Limb (tissue), 2 donors: ENCODE data around the gene MINAR2.

ENCODE experiments used
- DNase-seq, 2 donors: peaks; one replicate each; pipeline ENCODE4 v3.0.0-alpha.2; 2016; ENCODE audit errors: extremely low spot score in 2 of 2

The MINAR2 gene, protein sequence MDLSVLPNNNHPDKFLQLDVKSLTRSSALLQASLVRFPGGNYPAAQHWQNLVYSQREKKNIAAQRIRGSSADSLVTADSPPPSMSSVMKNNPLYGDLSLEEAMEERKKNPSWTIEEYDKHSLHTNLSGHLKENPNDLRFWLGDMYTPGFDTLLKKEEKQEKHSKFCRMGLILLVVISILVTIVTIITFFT

DNA sequence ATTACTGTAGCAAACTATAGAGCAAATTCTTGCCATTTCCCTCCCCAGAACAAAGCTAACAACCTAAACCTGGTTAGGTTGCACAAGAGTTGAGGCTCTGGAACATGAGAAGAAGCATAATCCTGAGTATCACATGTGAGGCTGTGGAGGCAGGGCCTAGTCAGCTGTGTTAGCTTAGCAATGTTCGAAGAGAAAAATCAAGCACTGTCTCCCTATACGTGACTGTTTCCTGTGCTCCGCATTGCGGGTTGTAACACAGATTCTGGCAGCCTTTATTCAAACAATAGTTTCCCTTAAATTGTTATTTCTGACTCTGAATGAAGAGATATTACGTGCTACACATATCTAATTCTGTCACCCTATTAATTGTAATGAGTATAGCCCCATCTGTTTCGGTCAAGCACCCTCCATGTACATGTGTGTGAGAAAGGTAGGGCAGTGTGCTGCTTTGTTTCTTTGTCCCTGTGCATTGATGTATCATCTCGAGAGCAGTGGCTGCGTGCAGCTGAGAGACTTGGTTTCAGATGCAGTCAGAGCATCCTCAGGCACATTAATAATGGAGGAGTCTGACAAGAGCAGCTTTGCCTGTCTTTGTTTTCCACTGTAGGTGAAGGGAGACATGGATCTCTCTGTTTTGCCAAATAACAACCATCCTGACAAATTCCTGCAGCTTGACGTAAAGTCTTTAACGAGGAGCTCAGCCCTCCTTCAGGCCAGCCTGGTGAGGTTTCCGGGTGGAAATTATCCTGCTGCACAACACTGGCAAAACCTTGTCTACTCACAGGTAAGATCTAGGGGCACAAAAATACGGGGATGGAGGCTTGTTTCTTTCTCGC lies at the start of gene MINAR2:
MINAR2 (plus strand) TSS at position 523 of the 836 bp plus-strand sequence; CDS start at position 620, 97 bp downstream.
- DNase-seq: no peak

DNA sequence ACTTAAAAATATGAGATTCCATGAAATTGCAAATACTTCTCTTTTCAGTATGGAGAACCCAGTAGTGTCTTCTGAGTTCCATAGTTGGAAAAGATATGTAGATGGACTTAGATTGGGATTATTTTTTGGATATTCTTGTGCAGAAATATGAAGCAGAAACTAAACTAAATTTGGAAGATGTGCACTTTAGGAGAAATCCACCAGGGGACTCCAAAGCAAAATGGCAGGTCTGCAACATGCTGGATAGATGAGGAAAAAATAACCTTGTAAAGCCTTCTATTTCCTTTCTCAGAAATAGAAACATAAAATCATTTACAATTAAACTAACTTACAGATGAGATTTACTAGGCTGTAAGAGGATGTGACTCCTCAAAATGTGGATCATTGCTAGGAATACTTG lies 49.2 kb upstream of the MINAR2 start:
- no peak for DNase-seq

DNA sequence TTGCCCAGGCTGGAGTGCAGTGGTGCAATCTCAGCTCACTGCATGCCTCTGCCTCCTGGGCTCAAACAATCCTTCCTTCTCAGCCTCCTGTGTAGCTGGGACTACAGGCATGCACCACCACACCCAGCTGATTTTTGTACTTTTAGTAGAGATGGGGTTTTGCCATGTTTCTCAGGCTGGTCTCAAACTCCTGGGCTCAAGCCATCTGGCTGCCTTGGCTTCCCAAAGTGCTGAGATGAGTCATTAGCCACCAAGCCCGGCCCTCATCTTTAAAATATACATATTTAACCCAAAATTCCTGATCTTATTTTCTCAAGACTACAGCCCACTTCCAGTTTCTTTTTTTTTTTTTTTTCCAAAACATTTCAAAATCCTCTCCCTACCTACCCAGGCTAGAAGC lies 31.7 kb upstream of the MINAR2 start:
- no peak for DNase-seq

DNA sequence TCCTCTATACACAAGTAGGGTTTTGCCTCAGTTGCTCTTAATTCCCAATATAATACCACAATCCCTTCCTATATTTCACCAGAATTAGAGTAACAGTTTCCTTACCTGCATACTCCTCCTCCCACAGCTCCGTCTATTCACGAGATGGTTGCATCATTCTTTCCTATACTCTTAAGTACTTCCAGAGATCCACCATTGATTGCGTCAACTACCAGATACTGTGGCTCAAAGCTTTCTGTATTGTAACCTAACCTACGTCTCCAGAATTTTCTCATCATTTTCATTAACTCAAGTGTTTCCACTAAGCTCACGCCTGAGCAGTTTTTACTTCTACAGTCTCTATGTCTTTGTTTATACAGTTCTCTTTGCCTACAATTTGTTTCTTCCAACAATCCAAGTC lies 31.2 kb upstream of the MINAR2 start:
- no peak for DNase-seq

DNA sequence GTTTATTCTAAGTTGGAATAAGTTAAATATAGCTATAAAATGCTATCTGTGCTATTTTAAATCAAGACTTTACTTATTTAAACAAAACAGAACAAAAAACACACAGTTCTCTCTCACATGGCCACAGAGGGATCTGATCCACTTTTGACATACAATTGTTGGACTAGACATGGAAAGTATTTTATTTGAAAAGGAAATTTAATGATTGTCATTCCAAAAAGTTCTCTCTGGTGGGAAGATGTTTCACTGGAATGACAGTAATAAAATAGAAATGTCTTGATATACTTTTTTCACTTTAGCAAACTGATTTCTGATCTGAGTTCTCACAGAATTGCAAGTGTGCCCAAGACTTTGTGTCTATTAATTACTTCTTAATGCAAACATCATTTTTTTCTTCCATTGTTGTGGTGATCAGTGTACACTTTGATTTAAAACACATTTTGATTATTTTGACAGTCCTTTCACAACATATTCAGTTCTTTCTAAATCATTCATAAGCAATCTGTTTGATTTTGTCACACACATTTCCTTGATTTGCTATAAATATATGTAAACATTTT lies 30.1 kb upstream of the MINAR2 start:
- DNase-seq: peak in 1 of 2 donors; percentile 30

DNA sequence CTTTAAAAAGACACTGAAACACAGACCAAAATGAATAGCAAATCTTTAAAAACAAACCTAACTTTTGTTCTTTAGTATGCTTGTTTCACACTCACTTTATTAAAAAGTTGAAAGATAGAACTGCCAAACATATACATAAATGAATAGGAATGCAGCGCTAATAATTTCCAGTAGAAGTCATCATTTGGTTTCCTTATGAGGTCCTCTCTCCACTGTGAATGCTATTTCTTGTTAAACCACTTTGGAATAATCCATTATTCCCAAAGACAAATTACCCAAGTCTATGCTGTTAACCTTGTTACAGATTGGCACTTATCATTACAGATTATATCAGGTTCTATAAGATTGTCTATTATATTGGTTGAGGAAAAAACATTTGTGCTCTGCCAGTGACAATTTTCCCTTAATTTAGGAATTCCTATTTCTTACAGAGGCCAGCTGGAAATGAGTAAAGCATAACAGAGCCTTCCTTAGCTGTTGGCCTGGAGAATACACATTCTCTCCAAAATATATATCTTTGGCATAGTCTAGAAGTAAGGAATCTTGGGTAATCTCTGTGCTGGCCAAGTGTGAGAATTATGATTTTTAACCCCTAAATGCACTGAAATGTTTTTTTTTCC lies 29.3 kb upstream of the MINAR2 start:
- DNase-seq: peak in 1 of 2 donors; percentile 92

DNA sequence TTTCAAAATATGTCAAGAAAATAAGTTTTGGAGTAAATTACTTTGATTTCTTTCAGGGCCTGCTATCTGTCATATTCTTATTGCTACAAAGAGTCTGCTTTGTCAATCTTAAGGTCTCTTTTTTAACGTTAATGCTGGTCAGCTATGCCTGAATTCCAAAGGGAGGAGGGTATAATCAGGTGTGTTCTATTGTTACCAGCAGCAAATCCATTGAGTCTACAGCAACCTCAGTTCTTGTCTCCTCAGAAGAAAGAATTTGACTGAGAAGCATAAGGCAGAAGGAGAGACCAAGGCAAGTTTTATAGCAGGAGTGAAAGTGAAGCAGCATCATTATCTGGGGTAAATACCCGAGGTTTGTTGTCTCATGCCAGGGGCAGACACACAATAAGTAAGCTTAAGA lies 23.7 kb upstream of the MINAR2 start:
- no peak for DNase-seq

DNA sequence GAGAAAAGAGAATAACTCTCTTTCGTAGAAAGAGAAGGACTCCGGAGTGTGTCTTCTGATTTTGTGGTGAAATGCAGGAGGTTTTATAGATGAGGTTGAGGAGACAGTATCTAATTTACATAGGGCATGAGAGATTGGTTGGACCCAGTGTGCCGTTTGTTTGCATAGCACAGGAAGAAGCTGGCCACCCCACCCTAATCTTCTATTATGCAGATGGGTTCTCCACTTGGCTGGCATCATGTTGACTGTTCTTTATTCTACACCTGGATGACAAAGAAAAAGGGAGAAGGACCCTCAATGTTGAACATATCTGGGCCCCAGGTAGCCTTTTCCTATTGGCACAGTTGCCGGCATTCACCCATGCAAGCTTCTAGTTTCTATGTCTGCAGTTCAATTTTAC lies 23.2 kb upstream of the MINAR2 start:
- DNase-seq: no peak

DNA sequence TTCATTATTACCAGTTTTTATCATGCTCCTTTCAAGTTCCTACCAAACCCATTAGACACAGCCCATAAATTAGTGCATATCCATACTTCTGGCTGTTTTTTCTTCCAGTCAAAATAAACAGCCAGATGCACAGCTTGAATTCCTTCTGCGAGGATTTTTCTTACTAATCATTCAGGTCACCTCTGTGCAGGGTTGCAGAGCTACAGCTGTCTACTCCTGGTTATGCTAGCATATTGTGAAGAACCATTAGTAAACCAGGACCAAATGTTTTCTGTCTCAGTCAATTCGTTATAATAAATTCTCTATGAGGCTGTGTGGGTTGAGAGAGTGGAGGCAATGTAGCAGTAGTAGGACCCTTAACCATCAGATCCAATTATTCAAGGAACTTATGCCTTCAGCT lies 8.1 kb upstream of the MINAR2 start:
- no peak for DNase-seq

DNA sequence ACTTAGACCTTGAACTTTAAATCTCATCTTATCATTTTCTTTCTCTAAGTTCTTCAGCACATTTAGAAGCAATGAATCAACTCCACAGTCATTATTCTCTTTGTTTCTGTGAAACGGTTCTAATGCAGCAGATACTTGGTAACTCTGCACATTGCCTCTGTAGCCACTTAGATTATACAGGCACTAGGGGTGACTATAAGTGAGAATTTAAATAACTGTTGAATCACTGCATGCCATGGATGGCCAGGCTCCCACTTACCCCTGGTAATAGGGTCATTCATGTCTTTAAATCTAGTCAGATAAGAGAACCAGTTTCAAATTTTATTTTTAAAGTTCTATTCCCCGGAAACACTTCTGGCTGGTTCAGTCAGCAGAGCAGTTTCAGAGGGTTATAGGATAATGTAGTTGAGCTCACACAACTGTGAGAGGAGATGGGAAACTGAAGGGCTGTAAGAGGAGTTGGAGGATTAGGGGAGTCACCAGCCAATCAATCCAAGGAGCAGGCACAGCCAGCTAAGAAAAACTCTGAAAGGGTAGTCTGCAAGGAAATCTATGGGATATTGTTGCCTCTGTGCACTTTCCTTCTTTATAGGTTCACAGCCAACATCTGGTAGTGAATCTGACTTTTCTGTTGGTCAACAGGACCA lies 4.2 kb upstream of the MINAR2 start:
- DNase-seq: no peak

DNA sequence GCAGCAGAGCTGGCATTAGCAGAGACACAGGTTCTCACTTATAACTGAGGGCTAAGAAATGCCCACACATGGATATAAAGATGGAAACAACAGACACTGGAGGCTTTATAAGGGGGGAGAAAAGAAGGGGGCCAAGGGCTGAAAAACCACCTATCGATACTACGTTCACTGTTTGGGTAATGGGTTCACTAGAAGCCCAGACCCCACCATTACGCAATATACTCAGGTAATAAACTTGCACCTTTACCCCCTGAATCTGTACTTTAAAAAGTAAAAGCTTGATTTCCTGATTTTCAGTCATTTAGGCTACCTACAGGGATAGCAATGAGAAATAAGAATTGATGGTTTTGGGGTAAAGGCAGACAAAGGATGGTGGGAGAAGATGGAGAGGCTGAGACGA lies 1.9 kb upstream of the MINAR2 start:
- no peak for DNase-seq

DNA sequence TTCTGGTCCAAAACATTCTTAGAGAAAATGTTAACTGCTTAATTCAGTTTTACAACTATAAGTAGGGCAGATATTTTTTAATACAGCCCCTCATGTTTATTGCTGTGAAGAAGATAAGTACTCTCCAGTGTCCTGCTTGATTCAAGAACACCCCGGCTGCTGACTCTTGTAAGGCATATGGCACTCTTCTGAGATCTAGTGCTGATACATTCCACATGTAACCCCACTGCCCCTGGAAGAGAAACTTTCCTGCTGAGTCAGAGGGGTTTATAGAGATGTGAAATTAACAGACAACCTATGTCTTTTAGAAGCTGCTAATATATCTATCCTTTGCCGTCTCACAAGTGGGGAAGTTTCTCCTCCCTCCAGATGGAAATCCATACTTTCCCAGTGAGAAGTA lies 1.0 kb upstream of the MINAR2 start:
- peak in 1 of 2 donors; percentile 8 for DNase-seq

DNA sequence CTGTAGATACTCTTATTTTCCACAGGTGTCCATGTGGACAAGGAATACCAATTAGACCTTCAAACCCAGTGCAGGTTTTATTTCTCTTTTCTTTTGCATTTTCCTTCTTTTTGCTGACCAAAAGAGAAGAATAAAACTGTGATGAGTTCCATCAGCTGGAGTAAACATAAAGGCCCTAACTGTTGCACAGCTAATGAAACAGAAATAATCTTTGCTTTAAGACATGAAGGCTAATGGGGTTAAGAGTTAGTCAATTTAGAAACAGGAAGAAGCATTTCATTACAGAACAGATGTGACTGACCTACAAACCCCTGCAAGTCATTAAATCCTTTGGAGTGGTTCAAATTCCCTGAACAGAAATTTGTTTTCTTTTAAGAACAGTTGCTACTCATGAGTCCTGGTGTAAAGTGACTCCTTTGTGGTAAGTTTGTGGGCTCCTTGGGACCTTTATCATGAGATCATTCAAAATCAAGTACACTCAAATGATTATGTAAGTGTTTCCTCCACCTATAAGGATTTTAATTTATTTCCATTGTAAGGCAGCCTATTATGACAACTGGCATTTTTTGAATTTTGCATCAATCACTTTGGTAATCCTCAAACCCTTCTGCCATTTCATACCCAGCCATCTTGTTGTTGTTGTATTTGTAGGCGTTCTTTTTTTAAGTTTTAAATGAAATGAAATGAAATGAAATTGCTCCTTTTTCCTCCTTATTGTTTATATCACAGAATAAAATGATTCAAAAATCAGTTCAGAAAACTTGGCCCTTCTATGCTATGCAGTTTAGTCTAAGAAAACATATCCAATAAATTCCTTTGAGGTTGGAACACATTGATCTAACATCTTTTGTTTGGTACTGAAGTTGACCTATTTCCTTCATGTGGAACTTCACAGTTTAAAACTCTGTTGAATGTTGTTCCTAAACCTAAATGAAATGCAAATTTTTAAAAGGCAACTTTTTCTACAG lies 1.3 kb downstream of the MINAR2 start:
- DNase-seq: no peak

DNA sequence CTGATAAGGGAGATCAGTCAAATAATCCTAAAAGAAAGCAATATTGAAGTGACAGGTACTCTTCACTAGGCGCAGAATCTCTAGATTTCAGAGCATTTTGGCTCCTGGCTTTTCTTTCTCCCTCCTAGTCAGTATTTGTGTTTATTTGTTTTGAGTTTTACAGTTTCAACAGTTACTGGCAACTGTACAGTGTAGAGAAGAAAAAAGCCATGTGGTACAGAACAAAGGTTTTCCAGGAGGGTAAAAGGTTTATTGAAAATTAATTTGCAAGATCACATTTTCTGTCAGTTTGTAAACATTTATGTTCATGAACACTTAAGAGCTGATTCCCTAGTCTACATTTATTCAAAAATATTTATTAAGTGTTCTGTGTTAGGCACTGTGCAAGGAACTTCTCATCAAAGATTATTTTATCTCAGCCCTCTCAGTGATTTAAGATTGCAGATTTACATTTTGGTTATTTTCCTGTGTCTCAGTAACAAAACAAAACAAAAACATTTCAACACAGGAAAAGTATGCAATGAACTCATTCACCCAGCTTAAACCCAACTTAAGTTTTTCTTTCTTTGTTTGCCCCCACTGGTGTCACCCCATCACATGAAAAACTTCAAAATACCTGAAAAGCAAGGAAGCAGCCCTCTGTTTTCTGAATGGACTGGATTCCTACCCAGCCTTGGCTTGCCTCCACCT lies 12.9 kb downstream of the MINAR2 start:
- no peak for DNase-seq

DNA sequence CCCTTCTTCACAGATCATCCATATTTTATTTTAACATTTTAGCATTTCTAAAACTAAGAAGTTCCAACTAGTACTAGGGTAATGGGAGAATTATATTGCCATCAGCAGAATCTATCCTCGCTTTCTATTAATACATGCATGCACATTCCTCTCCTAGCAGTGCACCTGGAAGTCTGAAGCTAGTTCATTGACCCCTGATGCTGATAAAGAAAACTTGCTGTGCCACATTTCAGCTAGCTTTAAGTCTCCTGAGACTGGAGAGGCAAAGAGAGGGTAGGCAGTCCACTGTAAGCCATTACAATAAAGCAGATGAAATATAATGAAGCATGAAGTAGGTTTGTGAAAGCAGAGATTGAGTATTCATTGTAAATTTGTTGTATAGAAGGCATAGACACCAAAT lies 15.8 kb downstream of the MINAR2 start:
- no peak for DNase-seq

DNA sequence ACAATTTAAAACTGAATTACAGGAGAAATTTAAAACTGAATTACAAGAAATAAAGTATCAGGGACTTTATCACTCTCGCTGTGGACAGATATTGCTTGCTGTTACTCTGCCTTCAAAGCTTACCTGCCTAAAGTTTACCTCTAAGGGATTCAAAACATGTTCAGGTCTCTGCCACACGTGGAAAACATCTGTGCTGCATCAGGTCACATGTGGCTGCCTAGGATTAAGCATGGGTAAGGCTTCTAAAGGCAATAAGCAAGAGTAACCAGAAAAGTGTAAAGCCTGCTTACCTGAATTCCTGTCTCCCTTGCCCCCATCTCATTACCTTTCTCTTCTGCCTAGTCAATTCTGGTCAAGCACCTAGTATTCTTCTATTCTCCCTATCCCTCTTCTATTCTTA lies 18.9 kb downstream of the MINAR2 start:
- DNase-seq: no peak

DNA sequence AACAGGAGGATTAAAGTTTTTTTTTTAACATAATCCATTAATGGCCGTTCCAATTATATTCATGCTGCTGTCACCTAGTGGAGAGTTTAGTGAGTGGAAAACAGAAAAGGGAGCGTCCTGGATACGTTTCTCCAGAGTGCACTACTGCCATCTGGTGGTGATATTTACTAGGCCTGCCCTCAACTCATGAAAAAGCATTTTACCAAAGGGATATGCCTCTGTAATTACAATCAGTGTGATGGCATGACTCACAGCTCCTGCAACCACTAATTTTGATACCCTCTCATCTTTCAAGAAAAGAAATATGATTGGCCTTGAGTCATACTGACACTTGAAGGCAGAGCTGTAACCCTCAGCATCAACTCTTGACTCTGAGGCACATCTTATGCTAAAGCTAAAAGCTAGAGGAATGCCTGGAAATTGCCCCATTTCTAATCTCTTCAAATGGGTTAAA lies 20.1 kb downstream of the MINAR2 start:
- DNase-seq: peak; percentile 79 to 95

DNA sequence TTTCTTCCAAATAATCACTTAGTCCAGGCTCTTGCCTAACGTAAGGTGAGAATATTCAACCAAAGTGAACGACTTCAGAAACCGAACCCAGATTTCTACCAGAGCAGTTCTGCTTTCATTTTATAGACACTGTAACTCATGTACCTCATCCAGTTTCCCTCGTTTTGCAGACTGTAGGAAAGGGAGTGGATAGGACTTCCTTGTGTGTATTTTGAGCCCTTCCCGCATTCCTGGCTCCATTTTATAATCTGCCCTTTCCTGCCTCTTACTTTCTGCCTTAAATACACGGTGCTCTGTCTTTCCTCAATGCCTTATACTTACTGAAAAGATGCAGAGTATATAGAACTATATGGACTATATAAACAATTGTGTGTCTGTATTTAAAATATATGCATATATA lies 20.8 kb downstream of the MINAR2 start:
- DNase-seq: no peak

DNA sequence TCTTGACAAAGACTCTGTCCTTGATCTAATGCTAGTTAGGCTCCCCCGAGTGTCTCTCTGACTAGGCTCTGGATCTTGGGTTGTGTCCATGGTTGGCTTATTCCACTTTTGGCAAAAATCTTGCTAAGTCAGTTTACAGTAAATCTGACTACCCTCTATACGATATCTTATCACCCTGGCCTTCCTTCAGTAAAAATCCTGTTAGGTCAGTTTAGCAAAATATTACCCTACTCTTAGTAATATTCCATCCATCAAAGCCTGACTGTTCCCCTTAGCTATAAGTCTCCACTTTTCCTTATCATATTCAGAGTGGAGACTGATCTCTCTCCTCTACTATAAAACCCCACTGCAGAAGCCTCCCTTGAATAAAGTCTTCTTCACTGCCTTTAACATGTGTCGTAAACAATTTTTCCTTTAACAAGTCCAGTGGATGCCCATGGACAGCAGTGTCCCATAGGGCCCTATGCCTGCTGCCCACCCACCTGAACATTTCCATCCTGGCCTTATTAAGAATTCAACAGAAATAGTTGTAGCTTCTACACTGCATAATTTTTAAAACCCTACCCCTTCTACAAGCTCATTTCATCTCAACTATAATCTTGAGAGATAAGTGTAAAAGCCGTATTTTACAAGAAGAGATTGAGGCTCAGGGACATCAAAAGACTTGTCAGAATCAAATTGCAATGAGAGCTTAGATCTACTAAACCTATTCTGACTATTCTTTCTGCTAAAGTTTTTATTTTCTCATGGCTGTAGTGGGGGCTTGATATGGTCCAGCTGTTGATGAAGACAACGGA lies 22.3 kb downstream of the MINAR2 start:
- no peak for DNase-seq
